Activated CD4-positive, alpha-beta T cell treated with anti-CD3 and anti-CD28 coated beads for 4 hours (primary cell): ENCODE measurements around the gene DTHD1.

ENCODE experiments used
- DNase-seq, 2 donors: peaks; one replicate each; pipeline ENCODE4 v3.0.0-alpha.2; 2020

The DTHD1 gene

DNA sequence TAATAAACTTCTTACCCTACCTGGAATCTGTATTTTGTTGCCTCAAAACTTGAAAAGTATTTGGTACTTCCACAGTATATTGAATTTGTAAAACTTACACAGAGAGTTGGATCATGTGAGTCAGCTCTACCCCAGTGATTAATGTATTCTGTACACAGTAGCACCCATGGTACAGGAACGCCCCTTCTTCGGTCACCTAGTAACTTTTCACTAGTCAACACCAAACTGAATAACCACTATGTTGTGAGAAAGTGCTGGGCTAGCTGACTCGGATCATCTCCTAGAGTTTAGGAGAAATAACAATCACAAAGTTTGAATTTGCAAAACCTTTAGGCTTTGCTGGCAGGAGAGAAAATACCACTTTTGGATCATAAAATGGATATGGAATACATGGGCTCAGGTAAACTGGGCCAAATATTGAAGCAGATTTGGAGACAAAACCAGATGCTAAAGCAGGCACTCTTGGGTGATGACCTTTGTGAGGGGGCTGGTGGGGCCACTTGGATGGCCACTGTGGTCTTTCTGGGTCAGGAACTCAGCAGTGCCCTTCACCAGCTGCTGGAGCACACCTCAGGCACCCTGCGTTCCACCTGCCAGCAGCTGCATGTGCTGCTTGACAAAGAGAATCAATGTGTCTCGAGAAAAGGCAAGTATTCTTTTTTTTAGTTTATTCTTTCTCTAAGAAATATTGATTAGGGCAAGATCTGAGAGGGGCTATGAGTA lies at the start of gene DTHD1:
TSS of gene DTHD1 (plus strand) at position 233 of the 723 bp plus-strand sequence. CDS start at position 376, 143 bp downstream.
- peak in 1 of 2 donors; percentile 8 for DNase-seq

DNA sequence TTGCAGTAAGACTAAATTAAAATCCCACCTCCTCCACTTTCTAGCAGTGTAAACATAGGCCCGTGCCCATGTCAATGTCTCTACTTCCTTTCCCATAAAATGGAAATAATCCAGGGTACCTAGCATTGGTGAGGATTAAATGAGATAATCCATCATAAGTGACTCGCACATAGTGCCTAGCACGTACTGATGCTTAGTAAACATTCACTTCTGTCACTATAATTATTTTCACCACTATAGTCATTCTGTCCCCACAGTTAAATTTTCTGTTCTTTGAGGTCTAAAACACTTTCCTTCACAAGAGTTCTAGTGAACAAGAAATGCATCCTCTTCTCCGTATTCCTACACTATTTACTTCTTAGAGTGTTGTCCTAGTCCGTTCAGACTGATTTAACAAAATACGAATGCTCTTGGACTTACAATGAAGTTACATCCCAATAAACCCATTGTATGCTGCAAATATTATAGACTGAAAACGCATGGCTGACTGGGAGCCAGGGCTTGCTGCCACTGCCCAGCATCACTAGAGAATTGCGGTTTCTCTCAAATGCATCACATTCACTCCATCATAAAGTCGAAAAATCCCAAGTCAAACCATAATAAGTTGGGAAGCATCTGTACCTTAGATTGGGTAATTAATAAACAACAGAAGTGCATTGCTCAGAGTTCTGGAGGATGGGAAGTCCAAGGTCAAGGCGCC lies 47.7 kb upstream of the DTHD1 start:
- DNase-seq: no peak

DNA sequence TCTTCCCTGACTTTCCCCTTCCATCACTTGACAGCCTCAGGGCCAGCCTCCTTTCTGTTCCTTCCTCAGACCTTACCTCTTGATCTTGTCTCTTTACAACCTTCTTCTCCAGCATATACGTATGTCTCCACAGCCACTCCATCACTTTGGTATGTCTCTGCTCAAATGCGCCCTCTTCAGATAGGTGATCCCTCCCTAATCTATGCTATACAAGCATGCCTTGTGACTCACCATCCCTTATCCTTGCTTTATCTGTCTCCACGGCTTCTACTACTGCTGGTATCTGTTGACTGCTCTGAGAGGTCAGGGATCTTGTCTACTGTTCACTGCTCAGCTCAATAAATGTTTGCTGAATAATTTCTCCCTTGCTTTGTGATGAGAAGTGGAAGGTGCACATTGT lies 46.1 kb upstream of the DTHD1 start:
- DNase-seq: no peak

DNA sequence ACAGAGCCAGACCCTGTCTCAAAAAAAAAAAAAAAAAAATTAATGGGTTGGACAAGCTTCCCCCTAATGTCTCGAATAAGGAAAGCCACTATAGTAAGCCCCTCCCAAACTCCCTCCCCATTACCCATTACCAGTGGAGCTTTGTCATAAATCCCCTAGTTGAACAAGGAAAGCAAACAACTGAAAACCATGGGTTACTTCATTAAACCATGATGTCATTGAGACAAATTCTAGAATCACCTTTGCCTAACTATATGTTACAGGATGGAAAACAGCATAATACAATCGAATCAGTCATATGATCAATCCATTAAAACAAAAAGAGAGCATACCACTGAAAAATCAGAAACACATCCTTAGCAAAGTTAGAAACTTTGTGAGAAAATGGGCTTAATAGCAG lies 45.3 kb upstream of the DTHD1 start:
- no peak for DNase-seq

DNA sequence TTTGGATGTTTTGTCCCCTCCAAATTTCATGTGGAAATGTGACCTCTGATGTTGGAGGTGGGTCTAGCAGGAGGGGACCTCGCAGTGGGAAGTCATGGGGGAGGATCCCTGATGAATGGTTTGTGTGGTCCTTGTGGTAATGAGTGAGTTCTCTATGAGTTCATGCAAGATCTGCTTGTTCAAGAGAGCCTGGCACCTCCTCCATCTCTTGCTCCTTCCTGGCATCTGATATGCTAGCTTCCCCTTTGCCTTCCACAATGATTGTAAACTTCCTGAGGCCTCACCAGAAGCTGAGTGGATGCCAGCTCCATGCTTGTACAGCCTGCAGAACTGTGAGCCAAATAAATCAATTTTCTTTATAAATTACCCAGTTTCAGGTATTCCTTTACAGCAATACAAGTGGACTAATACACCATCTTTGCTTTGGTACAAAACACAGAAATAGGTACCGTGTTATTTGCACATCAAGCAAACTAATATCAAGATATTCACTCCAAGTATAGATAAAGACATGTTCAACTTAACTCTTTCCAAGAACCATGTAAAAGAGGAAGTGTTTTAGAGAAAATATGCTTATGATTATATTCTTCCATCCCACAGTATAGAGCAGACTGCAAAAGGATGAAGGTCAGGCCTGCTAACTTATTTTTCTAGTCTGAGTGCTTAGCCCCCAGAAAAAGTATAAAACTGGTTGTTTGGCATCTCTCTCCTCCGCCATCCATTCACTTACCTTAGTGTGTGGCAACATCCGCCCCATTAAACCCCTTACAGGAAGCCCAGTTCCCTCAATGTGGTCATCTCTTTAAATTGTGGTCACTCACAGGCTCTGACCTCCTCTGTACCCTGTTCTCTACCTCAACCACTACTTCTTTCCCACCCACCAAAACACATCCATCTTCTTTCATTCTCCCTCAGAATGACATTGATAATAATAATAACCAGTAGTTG lies 43.8 kb upstream of the DTHD1 start:
- DNase-seq: no peak

DNA sequence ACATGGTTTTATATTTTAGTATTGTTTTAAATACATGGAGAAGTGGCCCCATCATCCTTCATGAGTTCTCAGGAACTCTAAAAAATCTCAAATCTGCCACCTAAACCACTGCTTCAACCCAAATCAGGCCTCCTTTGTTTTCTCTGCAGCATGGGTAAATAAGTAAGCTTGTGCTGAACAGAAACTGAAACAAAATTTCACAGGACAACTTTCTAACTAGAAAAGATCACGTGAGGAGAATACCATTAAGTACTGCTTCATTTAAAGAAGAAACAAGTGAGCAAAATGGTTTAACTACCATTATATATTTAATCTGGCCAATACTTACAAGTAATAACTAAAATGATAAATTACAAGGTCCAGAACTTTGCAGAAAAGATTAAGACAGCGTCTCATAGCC lies 39.6 kb upstream of the DTHD1 start:
- DNase-seq: no peak

DNA sequence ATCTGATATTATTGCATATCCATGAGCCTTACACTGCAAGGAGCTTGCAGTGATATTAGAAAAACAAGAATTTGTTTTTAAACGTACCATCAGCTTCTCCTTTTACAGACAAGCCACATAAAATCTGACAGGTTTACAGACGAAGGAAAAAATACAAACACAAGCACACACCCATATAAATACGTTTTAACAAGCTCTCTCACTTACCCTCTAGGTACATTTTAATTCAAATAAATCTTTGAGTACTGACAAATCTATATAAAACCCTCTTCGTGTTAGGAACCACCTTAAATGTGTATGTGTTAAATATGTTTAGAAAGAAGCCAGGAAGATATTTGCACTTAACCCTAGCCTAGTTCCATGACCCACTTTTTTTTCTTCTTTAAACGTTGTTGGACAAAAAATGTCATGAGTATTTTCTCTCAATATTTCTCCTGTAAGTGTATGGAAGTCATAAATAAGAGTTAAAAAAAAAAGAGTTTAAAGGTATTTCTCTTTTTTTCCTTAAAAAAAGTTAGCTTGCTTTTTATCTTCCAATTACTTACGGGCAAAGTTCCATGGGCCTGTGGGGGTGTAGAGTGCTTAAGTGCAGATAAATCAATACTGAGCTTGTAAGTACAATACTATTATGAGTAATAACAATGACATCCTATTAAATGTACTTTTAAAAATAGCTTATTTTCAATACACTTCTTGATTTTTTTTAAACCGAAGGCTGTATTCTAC lies 38.6 kb upstream of the DTHD1 start:
- DNase-seq: no peak

DNA sequence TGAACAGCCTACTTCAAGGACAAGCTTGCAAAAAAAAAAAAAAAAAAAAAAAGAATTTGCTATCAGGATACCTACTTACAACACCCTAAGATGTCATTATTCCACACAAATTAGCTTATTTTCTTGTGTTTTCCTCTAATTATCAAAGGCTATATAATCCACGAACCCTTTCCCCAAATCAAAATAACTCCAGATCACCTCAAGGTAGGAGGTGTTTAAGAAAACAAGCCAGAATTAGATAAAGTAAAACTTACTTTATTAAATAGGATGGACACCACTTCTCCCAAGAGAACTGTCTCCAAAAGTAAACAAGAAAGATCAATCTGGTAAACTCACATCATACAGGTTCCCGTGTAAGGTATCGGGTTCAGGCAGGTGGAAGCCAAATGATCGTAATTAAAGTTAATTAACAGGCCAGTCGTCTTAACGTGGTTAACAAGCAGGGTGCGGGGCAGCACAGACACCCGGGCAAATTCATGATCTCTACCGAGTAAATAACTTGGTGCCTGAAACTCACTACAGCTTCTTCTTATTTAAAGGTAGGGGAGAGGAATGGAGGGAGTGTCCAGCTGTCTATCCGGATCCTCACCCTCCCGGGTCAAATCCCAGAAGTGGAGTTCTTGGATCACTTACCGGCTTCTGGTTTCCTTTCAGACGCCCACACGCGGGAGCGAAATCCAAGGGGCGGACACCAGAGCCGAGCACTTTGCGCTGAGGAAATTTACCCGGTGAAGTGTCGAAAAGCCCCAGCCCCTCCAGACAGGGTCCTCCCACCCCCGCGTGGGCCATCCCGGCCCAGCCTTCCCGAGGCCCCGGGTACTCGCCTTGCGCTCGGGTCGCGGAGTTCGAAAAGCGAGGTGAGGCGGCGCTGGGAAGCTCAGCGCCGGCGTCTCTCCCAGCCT lies 37.8 kb upstream of the DTHD1 start:
- DNase-seq: peak; percentile 50 to 52

DNA sequence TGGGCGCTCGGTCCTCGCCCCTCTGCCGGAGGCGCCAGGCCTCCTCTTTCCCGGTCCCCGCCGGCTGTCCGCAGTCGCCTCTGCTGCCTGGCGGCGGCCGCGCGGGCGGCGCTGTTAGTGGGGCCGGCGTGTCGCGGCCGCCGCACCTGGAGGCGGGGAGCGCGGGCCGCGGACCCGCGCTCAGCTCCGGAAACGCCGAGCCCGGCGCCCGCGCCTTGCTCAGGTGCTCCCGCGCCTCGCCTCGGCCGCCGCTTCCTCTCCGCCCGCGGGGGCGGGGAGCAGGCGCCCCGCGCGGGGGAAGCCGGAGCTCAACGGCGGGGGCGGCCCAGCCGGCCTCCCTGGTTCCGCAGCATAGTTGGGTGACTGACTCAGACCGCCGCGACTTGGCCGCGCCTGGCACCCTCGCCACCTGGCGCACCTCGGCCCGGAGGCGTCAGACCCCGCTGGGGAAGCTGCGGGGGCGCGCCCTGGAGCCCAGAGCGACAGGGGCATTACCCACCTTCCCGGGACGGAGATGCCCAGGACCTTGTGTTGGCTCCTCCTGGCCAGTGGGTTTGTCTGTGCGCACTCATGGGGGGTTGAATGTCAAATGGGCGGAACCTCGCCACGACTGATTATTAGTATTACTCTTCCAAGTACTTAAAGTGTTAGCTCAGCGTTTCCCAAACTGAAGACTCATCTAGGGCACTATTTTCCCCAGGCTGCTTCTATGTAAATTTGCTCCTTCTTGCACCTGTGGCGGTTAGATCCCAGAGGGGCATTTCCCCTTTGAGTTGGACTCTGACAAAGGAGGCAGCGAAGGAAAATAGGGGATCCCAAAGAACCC lies 36.9 kb upstream of the DTHD1 start, which contains the start of gene ARAP2:
TSS of gene ARAP2 (minus strand) at position 258 of the 826 bp plus-strand sequence. CDS start 15,028 bp downstream, outside the sequence.
- peak; percentile 75 to 83 for DNase-seq

DNA sequence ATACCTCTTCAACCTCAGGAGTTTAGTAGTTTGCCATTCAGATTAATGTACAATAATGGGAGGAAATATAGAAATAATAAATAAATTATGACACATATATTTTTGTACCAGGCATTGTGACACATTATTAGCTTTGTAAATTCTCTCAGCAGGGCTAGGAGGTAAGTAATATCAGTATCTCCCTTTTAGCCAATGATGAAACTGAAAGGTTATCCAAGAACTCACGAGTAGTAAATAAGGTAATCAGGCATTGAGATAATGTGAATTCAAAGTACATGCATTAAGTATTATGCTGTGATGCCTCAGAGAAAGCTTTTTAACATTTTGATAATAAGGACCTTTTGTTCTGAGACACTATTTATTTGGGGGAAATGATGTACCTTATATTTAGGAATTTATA lies 31.8 kb upstream of the DTHD1 start:
- no peak for DNase-seq

DNA sequence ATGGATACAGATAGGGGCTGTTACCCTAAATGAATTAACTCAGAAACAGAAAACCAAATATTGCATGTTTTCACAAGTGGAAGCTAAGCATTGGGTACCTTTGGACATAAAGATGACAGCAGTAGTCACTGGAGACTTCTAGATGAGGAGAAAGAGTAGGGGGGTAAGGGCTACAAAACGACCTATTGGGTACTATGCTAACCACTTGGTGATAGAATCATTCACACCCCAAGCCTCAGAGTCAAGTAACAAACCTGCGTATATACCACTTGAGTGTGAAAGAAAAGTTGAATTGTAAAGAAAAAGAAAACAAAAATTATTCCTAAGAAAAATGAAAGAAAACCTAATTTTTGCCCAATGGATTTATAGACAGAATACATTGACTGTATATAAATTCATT lies 29.4 kb upstream of the DTHD1 start:
- DNase-seq: no peak

DNA sequence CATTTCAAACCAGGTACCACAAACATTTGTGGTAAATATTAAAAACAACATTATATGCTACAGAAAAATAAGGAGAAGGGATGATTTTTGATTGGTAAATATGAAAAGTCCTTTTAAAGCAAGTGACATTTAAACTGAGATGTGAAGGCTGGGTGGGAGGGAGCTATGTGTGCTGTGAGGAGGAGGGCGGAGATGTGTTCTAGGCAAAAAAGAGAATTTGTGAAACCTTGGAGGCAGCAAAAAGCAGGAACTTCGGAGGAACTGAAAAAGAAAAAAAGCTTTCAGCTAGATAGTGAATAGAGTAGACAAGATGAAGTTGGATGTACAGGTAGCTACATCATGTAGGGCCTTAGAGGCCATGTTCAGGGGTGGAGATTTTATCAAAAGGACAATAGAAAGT lies 27.0 kb upstream of the DTHD1 start:
- DNase-seq: no peak

DNA sequence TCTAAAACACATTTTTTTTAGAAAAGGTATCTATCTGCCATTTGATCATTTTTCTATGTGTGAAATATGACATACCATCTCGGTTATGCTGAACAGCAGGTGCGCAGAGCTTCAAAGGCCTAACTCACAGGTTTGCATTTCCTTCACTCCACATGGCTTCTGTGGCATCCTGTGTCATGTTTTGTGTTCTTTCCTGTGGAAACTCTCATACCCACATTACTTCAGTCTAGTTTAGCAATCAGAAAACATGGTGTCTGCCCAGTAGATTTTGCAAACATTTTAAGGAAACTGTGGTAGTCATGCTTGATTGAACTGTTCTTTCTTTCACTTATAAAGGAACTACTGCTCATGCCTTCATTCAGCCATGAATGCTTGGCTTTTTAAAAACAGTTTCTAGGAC lies 25.8 kb upstream of the DTHD1 start:
- peak; percentile 55 to 58 for DNase-seq

DNA sequence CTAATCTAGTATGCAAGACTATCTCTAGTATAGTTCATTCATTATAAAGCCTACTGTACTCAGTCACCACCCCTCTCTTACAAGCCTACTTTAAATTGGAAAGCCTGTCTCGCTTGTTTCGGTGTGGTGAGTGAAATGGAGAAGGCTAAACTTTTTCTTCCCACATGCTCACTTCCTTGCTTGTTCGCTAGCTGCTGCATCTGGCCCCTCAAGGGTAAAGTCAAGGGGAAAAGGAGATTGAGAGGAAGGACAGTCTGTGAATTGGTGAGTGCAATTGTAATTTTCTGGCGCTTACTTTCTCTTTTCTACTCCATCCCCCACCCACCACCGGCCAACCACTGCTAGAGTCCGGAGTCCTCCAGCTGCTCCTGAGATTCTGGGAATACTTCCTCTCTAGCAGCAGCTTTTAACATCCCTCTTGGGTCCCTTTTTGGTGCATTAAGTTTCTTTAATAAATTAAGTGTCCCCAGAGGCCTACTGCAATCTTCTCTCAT lies 25.0 kb upstream of the DTHD1 start:
- no peak for DNase-seq

DNA sequence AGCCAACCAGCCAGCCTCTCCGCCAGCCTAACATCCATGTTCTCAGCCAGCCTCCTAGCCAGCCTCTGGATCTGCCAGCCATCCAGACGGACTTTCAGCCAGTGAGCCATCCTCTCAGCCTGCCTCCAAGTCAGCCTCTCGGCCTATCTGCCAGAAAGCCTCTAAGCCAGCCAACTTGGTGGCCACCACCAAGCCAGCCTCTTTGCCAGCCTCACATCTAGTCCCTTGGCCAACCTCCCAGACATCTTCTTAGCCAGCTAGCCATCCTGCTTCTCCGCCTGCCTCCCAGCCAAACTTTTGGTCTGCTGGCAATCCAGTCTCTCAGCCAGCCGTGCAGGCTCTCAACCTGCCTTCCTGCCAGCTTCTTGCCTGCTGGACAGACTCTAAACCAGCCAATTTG lies 20.7 kb upstream of the DTHD1 start:
- no peak for DNase-seq

DNA sequence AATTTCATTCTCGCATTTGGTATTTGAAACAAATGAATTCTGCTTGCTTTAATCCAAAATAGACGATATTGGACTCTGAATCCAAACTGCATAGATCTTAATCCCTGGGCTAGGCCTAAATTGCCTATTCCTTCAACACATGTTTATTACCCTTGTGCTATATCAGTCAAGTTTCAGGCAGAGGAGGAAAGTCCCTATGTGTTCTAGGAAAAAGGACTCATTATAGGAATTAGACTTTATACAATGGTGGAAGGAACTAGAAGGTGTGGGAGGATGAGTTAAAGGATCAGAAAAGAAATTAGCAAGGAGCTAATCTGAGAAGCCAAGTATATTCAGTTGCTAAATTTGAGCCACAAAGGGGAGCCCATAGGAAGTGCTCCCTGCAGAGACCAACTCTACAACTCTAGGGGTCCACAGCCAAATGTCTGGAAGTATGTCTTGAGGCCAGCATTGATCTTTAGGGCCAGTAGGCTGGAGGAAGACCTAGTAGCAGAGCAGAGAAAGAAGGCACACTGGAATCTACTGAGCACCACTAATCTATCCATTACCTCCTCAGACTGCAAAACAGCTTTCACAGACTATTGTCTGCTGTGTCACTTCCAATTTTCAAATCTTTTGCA lies 17.1 kb upstream of the DTHD1 start:
- DNase-seq: no peak

DNA sequence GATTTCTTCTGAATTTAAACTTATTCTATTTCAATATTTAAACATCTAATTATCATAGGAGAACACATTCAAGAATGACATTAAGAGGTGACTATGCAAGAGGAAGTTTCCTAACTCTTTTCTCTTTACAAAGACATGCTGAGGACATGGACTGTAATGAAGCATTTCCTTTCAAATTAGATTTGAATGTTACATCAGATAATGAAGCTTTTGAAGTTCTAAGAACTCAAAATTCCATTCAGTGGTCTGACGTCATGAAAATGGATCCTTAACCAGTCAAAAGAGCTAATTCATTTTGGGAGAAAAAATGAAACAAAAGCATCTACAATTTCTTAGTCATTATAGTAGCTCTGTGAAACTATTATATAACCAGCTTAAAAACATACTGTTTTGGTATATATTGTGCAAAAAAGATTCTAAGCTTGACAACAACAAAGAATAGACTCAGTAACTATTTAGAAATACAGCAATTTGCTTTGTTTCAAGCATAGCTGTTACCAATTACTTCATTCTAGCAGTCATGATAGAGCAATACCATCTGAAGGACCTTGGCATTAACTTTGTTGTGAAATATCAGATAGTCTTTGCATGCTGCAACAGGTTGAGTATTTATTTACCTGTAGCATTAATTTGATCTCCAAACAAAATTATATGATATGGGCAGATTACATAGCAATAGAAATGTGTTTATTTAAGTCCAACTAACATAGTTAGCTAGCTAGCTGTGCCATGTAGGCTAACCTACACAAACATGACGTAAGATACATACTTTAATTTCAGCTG lies 13.7 kb upstream of the DTHD1 start:
- no peak for DNase-seq

DNA sequence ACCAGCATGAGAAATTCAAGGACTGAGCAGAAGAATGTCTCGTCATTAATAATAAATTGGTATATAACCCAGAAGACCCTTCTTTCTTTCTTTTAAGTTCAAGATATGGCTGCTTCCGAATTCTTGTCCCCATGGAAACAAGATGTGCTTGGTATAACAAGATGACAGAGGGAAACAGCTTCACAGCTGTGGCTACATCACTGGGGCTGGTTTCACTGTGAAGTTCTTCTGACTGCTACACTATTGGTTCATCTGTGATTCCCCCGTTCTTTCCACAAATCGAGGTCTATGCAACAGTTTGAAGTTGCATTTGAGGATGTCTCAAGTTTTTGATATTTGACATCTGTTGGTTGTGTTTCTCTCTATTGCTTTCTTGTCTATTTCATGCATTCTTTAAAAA lies 12.3 kb upstream of the DTHD1 start:
- DNase-seq: peak in 1 of 2 donors; percentile 10
